Psoas muscle (tissue), 8 donors: ENCODE results near the gene ANKRD42. TPM values are rescaled to one million over a fixed set of nuclear protein-coding genes. Genes with fewer than 3 reads are reported as not detected.

Source experiments
- ATAC-seq, 4 donors: fragments of 200-7000 bp; cut with Tn5 transposase; one replicate each; pipeline ENCODE4 v1.9.1; 2020; ENCODE audit warnings: moderate library complexity in 3 of 4, mild to moderate bottlenecking in 2 of 4
- DNase-seq, 2 donors: peaks; one replicate each; pipeline ENCODE4 v3.0.0-alpha.2; 2020
- H3K27ac ChIP-seq: fragments of 200-600 bp; one replicate; pipeline ENCODE4 v1.8.0; 2022
- H3K27me3 ChIP-seq, 3 donors: fragments of 200-600 bp in 1 of 3; one replicate each; pipeline versions ENCODE4 v1.6.1 to v1.8.0; 2013 to 2022; ENCODE audit warnings: low read length in 2 of 3, mild to moderate bottlenecking in 2 of 3, moderate library complexity in 1 of 3; ENCODE audit not compliant: insufficient read depth in 3 of 3
- H3K36me3 ChIP-seq, 2 donors: fragments of 200-600 bp in 1 of 2; one replicate each; pipeline versions ENCODE4 v1.6.1 to v1.8.0; 2013 to 2022; ENCODE audit warnings: low read depth in 1 of 2, mild to moderate bottlenecking in 1 of 2, moderate library complexity in 1 of 2; ENCODE audit not compliant: insufficient read depth in 1 of 2
- H3K4me1 ChIP-seq: fragments of 200-600 bp; one replicate; pipeline ENCODE4 v1.8.0; 2022
- H3K4me3 ChIP-seq: fragments of 200-600 bp; one replicate; pipeline ENCODE4 v1.8.0; 2022; ENCODE audit warnings: mild to moderate bottlenecking
- H3K9me3 ChIP-seq: fragments of 200-600 bp; one replicate; pipeline ENCODE4 v1.8.0; 2022
- CTCF ChIP-seq: fragments of 200-600 bp; IDR thresholded peaks from one replicate; pipeline ENCODE4 v1.8.0; 2022; ENCODE audit warnings: antibody characterized with exemption
- WGBS, 3 donors: extraction: QIAGEN DNeasy Blood & Tissue Kit; methylation state at CpG; one replicate each; pipeline versions ENCODE4 v1.1.6 to v1.1.7; 2013; 5-methylcytosine and 5-hydroxymethylcytosine counted together
- intact Hi-C, 2 donors: fragments of 100-400 bp; cut with DNase I; formaldehyde crosslinking; loops; one replicate each; pipeline versions ENCODE4 v1.11.0 to v1.14.2; 2022
- polyA plus RNA-seq, 3 donors: library from polyadenylated mRNA; stranded (reverse); fragments of 200-250 nt; gene quantifications; one replicate each; pipeline ENCODE4 v1.2.3, GENCODE V29; 2013
- total RNA-seq, 4 donors: library from RNA; stranded (reverse); fragmentation: NEBNext Ultra II Directional in 2 of 4; extraction: Animal tissue kit (Norgen Biotek cat#: 25700) in 2 of 4; gene quantifications; one replicate each; pipeline versions ENCODE4 v1.2.1 to v1.2.4, GENCODE V29; 2021 to 2023
- donor health status: healthy with polysubstance abuse.
- donor health status: DM: no; HTN: no; CAD: no; lungs with moderate emphysema.
- donor health status: Bipolar disorder and iron deficiency.
- donor health status: healthy.
- donor health status: DM: yes; HTN: yes; CAD: no.
- donor health status: DM: no; HTN: no; CAD: no.
- donor health status: DM: no; HTN: no; CAD: no.
- donor health status: DM: yes; HTN: yes; CAD: no.

ANKRD42 gene
- total and polyA plus RNA-seq, 7 donors, result 1.6 to 9.1 (median 3.7) TPM

- H3K4me3 ChIP-seq, result no peak overlapping the region
- peaks cover 0 to 4% of the 10 kb centered on the region in 2 donors for H3K36me3 ChIP-seq
- WGBS, 3 donors, result 95 to 97% (median 96%) methylated on average over 2 of the region's 2 CpGs
- no peaks in the 10 kb centered on the region for H3K27me3 ChIP-seq
- H3K9me3 ChIP-seq, result no peaks in the 10 kb centered on the region
- no peak for TF ChIP-seq CTCF
- intact Hi-C loops, result loop anchor here (5.0 kb wide), 2 partner anchors 345 to 385 kb away; no protein-coding TSS in a partner anchor
- ATAC-seq (no peak), DNase-seq (no peak)
- no peak overlapping the region for H3K27ac ChIP-seq
- no peaks in the 10 kb centered on the region for H3K4me1 ChIP-seq
Observed at GRCh38 chr11:83252266-83252665, 58.8 kb downstream of the ANKRD42 start.

DNA sequence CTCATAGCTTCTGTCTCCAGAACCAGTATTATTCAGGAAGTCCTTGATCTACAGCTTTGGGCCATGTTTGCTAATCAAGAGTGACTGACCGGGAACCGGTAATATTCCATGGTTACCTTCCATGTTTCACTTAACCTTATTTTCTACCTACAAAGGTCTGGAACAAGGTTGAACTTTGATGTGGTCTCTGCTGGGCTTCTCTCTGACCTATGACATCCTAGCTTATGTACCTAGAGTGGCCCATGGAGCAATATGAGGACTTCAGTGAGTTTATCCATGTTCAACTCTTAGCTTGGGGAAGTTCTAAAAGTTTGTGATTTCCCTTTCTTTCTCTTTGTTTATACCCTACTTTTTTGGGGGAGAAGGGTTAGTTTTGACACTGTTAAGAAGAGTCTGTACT lies 59.4 kb downstream of the ANKRD42 start:
- H3K4me3 ChIP-seq, result no peak overlapping the region
- ATAC-seq, result no peak
- TF ChIP-seq CTCF, result no peak
- H3K36me3 ChIP-seq, result peaks cover 0 to 11% of the 10 kb centered on the region in 2 donors
- DNase-seq, result no peak
- no peaks in the 10 kb centered on the region for H3K27me3 ChIP-seq
- intact Hi-C loops, result loop anchor here (5.0 kb wide), 2 partner anchors 346 to 386 kb away; no protein-coding TSS in a partner anchor
- H3K27ac ChIP-seq, result no peak overlapping the region
- no peaks in the 10 kb centered on the region for H3K4me1 ChIP-seq
- 95 to 98% (median 97%) methylated on average over 2 of the region's 2 CpGs for WGBS, 3 donors
- H3K9me3 ChIP-seq, result no peaks in the 10 kb centered on the region

DNA sequence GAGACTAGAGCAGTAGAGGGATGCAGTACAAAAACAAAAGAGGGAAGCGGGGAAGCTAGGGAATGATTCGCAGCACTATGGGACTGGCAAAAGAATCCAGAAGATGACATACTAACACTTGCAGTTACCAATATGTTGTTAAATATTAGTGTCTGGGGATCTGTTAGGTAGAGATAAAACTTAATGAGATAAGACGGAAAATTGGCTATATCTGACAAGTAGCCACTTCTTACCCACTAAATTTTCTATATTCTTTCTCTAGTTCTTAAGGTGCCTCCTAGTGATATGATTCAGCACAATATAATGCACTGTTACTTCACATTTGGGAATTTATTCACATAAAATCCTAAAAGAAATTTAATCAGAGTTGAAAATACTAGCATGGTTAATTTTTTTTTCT lies 61.9 kb downstream of the ANKRD42 start:
- WGBS, 3 donors, result 92 to 97% (median 96%) methylated on average over 3 of the region's 3 CpGs
- H3K27ac ChIP-seq, result no peak overlapping the region
- ATAC-seq, result no peak
- H3K4me1 ChIP-seq, result peaks cover 13% of the 10 kb centered on the region
- DNase-seq, result no peak
- no peak overlapping the region for H3K4me3 ChIP-seq
- no peaks in the 10 kb centered on the region for H3K9me3 ChIP-seq
- no peak for TF ChIP-seq CTCF
- no peaks in the 10 kb centered on the region for H3K27me3 ChIP-seq
- H3K36me3 ChIP-seq, result peaks cover 0 to 28% of the 10 kb centered on the region in 2 donors
- intact Hi-C loops, result no loop called here

DNA sequence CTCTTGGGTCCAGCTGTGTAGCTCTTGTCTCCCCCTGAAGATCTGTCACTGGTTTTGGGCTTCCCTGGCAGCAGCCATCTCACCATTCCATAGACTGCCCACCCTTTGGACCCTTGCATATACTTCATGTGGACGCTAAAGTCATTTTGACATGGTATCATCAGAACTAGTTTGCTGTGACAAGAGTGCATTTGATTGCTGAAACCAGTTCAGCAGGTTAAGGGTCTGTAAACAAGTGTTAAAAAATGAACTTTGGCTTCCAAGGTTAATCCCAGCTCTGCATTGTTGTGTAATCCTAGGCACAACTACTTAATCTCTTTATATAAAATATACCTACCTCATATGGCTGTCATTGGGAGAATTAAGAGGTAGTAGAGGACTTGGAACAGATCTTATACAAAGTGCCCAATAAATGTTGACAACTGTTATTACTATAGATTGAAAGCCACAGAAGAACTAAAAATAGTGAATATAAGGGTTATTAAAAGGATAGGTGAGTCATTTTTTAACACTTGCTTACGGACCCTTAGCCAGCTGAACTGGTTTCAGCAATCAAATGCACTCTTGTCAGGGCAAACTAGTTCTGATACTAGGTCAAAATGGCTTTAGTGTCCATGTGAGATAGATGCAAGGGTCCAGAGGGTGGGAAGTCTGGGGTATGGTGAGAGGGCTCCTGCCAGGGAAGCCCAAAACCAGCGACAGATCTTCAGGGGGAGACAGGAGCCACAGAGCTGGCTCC lies 63.3 kb downstream of the ANKRD42 start:
- TF ChIP-seq CTCF, result no peak
- DNase-seq (no peak), ATAC-seq (no peak)
- H3K36me3 ChIP-seq, result peaks cover 3 to 41% of the 10 kb centered on the region in 2 donors
- no peak overlapping the region for H3K4me3 ChIP-seq
- whole genome bisulfite sequencing, 3 donors, result 63 to 79% (median 68%) methylated on average over 3 of the region's 3 CpGs
- no peak overlapping the region for H3K27ac ChIP-seq
- peaks cover 13% of the 10 kb centered on the region for H3K4me1 ChIP-seq
- intact Hi-C loops, result no loop called here
- no peaks in the 10 kb centered on the region for H3K9me3 ChIP-seq
- H3K27me3 ChIP-seq, result no peaks in the 10 kb centered on the region
